ENCODE measurements around the gene SYTL2.

- TF ChIP-seq POLR2AphosphoS5 (IDR thresholded peaks at IDR 0.05; ENCODE audit: low read depth, low read length) (no peak), SPI1 (IDR thresholded peaks at IDR 0.05; ENCODE audit: low read depth, low read length) (no peak)
Observed at GRCh38 chr11:85825616-85826015, 14.7 kb upstream of the SYTL2 start.

Data from GM12891 (cell line).